Neutrophil (primary cell): ENCODE data around the gene GIMAP6.
"Not testable (repeated sequence)": the region's sequence is repeated elsewhere in the genome, so short reads cannot be mapped to it uniquely, and the experiment has no call there.

Experiments
- H3K27ac ChIP-seq: fragments of 200-600 bp; sonication (generic); 2 replicates; pipeline ENCODE4 v1.5.1; 2016; ENCODE audit warnings: mild to moderate bottlenecking, moderate library complexity
- H3K27me3 ChIP-seq: fragments of 200-600 bp; sonication (generic); 2 replicates; pipeline ENCODE4 v1.6.0; 2016; ENCODE audit warnings: mild to moderate bottlenecking
- H3K36me3 ChIP-seq: fragments of 200-600 bp; sonication (generic); 2 replicates; pipeline ENCODE4 v1.5.1; 2017
- H3K4me1 ChIP-seq, 2 experiments: fragments of 200-600 bp in 1 of 2; sonication (generic) in 1 of 2; 1 replicate in 1 of 2; 2 replicates in 1 of 2; pipeline versions ENCODE4 v1.5.1 to v1.6.1; 2013 to 2016; ENCODE audit warnings: low read depth in 1 of 2, low read length in 1 of 2, mild to moderate bottlenecking in 1 of 2, moderate library complexity in 1 of 2; ENCODE audit not compliant: control insufficient read depth in 1 of 2, insufficient read depth in 1 of 2
- H3K4me3 ChIP-seq, 2 experiments: fragments of 200-600 bp in 1 of 2; sonication (generic) in 1 of 2; 1 replicate in 1 of 2; 2 replicates in 1 of 2; pipeline ENCODE4 v1.5.1; 2013 to 2016; ENCODE audit warnings: low read depth in 1 of 2, low read length in 1 of 2, mild to moderate bottlenecking in 1 of 2, moderate library complexity in 1 of 2
- H3K9me3 ChIP-seq: fragments of 200-600 bp; sonication (generic); 2 replicates; pipeline ENCODE4 v1.5.1; 2016
- TF ChIP-seq, protein P1 (sequence below): fragments of 200-600 bp; sonication (generic); IDR thresholded peaks from 2 replicates; pipeline ENCODE4 v1.5.1; 2016; ENCODE audit warnings: antibody characterized with exemption

The GIMAP6 gene

DNA sequence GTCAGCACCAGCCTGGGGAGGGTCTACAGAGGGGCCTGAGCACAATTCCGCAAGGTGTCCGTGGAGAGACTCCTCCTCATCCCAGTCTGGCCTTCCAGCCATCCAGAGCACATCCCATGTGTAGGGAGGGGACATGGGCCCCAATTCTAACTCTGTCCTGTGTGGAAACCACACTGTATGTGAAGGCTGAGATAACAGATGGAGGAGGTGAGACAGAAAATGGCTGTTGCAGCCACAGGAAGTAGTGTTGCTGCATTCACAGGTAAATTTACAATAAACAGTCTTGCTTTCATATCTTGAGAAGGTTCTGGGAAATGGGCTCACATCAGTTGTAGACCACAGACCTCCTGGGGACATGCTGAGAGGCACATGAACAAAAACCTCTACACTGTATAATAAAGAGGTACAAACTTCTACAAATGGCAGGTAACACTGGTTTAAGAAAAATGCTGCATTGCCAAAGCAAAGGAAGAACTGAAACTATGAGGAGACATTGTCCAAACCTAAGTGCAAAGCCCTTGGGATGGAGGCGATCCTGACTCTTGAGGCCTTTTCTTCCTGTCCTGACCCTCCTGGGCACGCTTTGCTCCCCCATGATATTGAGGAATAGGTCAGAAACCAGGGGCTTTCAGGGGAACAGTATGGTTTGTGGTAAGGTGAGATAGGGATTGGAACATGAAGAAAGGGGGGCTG, 31.8 kb upstream of the GIMAP6 start:
- Histone ChIP-seq H3K27ac (no peak overlapping the region), H3K4me1 (peaks cover 5 to 6% of the 10 kb centered on the region in 2 experiments), H3K27me3 (no peaks in the 10 kb centered on the region), H3K9me3 (no peaks in the 10 kb centered on the region), H3K4me3 (no peak overlapping the region), H3K36me3 (no peaks in the 10 kb centered on the region)
- TF ChIP-seq, protein P1, sequence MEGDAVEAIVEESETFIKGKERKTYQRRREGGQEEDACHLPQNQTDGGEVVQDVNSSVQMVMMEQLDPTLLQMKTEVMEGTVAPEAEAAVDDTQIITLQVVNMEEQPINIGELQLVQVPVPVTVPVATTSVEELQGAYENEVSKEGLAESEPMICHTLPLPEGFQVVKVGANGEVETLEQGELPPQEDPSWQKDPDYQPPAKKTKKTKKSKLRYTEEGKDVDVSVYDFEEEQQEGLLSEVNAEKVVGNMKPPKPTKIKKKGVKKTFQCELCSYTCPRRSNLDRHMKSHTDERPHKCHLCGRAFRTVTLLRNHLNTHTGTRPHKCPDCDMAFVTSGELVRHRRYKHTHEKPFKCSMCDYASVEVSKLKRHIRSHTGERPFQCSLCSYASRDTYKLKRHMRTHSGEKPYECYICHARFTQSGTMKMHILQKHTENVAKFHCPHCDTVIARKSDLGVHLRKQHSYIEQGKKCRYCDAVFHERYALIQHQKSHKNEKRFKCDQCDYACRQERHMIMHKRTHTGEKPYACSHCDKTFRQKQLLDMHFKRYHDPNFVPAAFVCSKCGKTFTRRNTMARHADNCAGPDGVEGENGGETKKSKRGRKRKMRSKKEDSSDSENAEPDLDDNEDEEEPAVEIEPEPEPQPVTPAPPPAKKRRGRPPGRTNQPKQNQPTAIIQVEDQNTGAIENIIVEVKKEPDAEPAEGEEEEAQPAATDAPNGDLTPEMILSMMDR = no peak

DNA sequence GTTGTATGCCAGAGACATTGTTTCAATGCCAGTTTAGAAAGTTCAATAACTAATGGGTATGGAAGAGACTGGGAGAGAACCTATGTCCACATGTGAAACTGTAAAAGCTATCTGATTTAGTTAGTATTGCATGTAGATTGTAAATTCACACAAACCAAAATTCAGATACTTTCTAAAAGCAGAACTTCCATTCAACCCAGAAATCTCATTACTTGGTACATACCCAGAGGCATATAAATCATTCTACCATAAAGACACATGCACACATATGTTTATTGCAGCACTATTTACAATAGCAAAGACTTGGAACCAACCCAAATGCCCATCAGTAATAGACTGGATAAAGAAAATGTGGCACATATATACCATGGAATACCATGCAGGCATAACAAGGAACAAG, 30.6 kb upstream of the GIMAP6 start:
- H3K4me3 ChIP-seq, H3K4me1 ChIP-seq, H3K27ac ChIP-seq, H3K36me3 ChIP-seq, H3K9me3 ChIP-seq, H3K27me3 ChIP-seq: not testable (repeated sequence)

DNA sequence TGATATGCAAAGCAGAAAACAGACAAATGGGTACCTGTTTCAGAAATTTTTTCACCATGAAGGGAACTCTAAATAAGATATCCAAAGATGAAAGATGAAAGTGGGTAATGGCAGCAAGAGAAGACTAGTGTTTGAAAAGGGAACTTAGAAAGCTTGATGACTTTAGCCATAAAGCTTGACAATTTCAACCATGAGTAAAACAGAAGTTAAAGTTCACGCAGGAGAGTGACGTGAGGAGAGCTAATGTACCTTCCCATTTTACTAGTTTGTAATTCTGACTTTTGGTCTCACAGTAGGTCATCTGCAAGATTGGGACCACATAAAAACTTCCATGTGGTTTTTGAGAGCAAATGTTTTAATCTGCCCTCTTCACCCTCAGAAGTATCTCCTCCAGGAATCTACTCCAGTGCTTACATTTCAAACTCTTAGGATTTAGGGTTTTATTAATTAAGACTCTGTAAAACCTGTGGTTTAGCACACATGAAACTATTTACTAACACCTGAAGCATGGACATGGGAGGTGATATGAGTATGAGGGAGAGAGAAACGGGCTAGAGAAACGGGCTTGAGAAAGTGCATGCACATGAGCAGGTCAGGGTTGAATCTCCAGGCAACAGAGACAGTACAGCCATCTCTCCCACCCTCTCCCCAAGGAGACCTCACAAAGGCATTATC, 28.9 kb upstream of the GIMAP6 start:
- Histone ChIP-seq H3K27me3 (no peaks in the 10 kb centered on the region), H3K4me1 (peaks cover 5 to 6% of the 10 kb centered on the region in 2 experiments), H3K27ac (no peak overlapping the region), H3K9me3 (no peaks in the 10 kb centered on the region), H3K36me3 (no peaks in the 10 kb centered on the region), H3K4me3 (no peak overlapping the region)
- TF ChIP-seq, protein P1 = no peak

DNA sequence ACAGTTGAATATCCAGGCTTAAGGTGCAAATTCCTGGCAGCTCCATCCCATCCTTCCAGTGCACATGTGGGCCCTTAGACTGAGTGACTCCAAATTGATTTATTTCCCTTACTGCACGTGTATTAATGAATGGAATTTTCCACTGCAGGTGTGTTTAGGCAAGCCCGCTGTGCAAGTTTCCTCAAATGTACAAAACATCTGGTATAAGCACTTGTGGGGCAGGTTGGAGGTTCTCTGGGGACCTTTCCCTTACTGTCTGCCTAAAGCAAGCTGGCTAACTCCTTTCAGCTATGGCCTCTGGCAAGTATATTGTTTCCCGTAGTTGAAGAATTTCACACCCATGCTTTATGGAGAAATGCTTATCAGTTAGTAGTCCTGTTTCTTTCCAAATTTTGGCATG, 25.3 kb upstream of the GIMAP6 start:
- TF ChIP-seq, protein P1 = no peak
- Histone ChIP-seq H3K36me3 (no peaks in the 10 kb centered on the region), H3K4me3 (no peak overlapping the region), H3K9me3 (no peaks in the 10 kb centered on the region), H3K27me3 (no peaks in the 10 kb centered on the region), H3K4me1 (no peaks in the 10 kb centered on the region), H3K27ac (no peak overlapping the region)

DNA sequence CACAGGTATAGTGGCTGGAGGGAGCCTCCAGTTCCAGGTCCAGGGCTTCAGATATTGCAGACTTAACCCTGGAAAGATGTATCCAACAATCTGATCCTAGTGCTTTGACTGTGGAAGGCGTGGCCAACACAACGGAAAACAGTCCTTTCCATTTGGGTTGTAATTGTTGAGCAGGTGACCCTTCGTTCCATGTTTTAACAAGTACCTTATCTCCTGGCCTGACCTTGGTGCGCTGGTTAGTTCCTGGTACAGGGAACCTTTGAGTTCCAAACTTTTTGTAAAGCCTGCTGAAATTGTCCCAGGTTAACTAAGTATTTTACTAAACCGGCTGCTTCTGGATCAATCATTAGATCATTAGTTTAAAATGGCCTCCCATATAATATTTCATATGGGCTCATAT, 23.9 kb upstream of the GIMAP6 start:
- TF ChIP-seq, protein P1 = no peak
- Histone ChIP-seq H3K4me1 (no peaks in the 10 kb centered on the region), H3K27ac (no peak overlapping the region), H3K4me3 (no peak overlapping the region), H3K27me3 (no peaks in the 10 kb centered on the region), H3K36me3 (no peaks in the 10 kb centered on the region), H3K9me3 (no peaks in the 10 kb centered on the region)

DNA sequence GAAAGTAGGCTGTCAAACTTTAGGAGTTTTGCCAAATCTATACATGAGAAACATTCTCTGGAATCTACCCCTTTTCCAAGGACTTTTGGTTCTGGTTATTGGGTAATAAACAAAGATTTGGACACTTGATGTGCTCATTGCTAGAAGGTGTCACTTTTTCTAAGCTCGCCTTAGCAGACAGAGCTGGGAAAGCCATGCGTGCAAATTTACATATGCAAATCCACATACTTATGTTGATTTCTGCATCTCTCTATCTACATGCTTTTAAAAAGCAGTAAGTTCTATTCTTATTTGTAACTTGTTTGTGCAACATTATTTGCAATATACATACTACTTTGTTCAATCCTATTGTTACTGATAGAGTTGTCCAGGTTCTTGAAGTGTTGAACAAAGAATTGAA, 22.5 kb upstream of the GIMAP6 start:
- TF ChIP-seq, protein P1 = no peak

More for the DNA sequence above, 22.5 kb upstream of the GIMAP6 start:
- Histone ChIP-seq H3K27me3 (no peaks in the 10 kb centered on the region), H3K9me3 (no peaks in the 10 kb centered on the region), H3K4me3 (no peak overlapping the region), H3K36me3 (no peaks in the 10 kb centered on the region), H3K27ac (no peak overlapping the region), H3K4me1 (no peaks in the 10 kb centered on the region)
